Gastroesophageal sphincter (tissue), 3 donors: Measurements from ENCODE around the gene DPM2.

Source experiments
- POLR2A ChIP-seq, 2 donors: fragments of 450-650 bp; IDR thresholded peaks; one replicate each; pipeline ENCODE4 v1.6.1; 2017; ENCODE audit warnings: antibody characterized with exemption in 2 of 2, mild to moderate bottlenecking in 2 of 2, moderate library complexity in 1 of 2
- POLR2AphosphoS5 ChIP-seq: sonication (generic); formaldehyde crosslinking; IDR thresholded peaks from one replicate; pipeline ENCODE4 v1.6.1; 2017; ENCODE audit warnings: antibody characterized with exemption
- TF ChIP-seq, protein P1 (sequence below), 4 experiments: fragments of 200-600 bp in 2 of 4; fragments of 450-650 bp in 2 of 4; sonication (generic) in 1 of 4; IDR thresholded peaks; one replicate each; pipeline ENCODE4 v1.5.1; 2017 to 2019; ENCODE audit warnings: antibody characterized with exemption in 4 of 4, mild to moderate bottlenecking in 2 of 4, moderate library complexity in 2 of 4

- TF ChIP-seq, protein P1, sequence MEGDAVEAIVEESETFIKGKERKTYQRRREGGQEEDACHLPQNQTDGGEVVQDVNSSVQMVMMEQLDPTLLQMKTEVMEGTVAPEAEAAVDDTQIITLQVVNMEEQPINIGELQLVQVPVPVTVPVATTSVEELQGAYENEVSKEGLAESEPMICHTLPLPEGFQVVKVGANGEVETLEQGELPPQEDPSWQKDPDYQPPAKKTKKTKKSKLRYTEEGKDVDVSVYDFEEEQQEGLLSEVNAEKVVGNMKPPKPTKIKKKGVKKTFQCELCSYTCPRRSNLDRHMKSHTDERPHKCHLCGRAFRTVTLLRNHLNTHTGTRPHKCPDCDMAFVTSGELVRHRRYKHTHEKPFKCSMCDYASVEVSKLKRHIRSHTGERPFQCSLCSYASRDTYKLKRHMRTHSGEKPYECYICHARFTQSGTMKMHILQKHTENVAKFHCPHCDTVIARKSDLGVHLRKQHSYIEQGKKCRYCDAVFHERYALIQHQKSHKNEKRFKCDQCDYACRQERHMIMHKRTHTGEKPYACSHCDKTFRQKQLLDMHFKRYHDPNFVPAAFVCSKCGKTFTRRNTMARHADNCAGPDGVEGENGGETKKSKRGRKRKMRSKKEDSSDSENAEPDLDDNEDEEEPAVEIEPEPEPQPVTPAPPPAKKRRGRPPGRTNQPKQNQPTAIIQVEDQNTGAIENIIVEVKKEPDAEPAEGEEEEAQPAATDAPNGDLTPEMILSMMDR (IDR thresholded peaks at IDR 0.05): no peak
- TF ChIP-seq POLR2A (IDR thresholded peaks at IDR 0.05) (peak in 1 of 2 donors; percentile 15), POLR2AphosphoS5 (peak; percentile 39)
Measured at GRCh38 chr9:127950513-127951289, 13.0 kb upstream of the DPM2 start.
